Lower lobe of right lung (tissue), 2 donors: ENCODE data around the gene ADRB2. TPM values are rescaled to one million over a fixed set of nuclear protein-coding genes. Genes with fewer than 3 reads are reported as not detected.
"Not testable (repeated sequence)": the region's sequence is repeated elsewhere in the genome, so short reads cannot be mapped to it uniquely, and the experiment has no call there.

Experiments
- ATAC-seq, 2 donors: fragments of 200-7000 bp; cut with Tn5 transposase; one replicate each; pipeline ENCODE4 v1.9.1; 2020 to 2022; ENCODE audit warnings: mild to moderate bottlenecking in 2 of 2, moderate library complexity in 2 of 2
- DNase-seq: peaks from one replicate; pipeline ENCODE4 v3.0.0-alpha.2; 2020
- H3K27ac ChIP-seq: fragments of 200-600 bp; one replicate; pipeline ENCODE4 v1.8.0; 2022
- H3K27me3 ChIP-seq: fragments of 200-600 bp; one replicate; pipeline ENCODE4 v1.8.0; 2022; ENCODE audit warnings: low read depth
- H3K36me3 ChIP-seq: fragments of 200-600 bp; one replicate; pipeline ENCODE4 v1.8.0; 2022; ENCODE audit warnings: mild to moderate bottlenecking
- H3K4me1 ChIP-seq: fragments of 200-600 bp; one replicate; pipeline ENCODE4 v1.8.0; 2022
- H3K4me3 ChIP-seq: fragments of 200-600 bp; one replicate; pipeline ENCODE4 v1.8.0; 2022; ENCODE audit warnings: mild to moderate bottlenecking
- H3K9me3 ChIP-seq: fragments of 200-600 bp; one replicate; pipeline ENCODE4 v1.8.0; 2022
- intact Hi-C: fragments of 100-400 bp; cut with DNase I; formaldehyde crosslinking; loops from one replicate; pipeline ENCODE4 v1.11.0; 2022
- total RNA-seq: library from RNA; stranded (reverse); fragmentation: NEBNext Ultra II Directional; extraction: Animal tissue kit (Norgen Biotek cat#: 25700); gene quantifications from one replicate; pipeline ENCODE4 v1.2.1, GENCODE V29; 2021
- TF ChIP-seq, protein P1 (sequence below): fragments of 200-600 bp; IDR thresholded peaks from one replicate; pipeline ENCODE4 v1.8.0; 2022; ENCODE audit warnings: antibody characterized with exemption, mild to moderate bottlenecking
- donor health status: DM: no; HTN: yes; CAD: no; lungs with severe emphysema.

Gene ADRB2
- total RNA-seq, 1 donor from 2014 or later = 26.4 TPM

GRCh38 chr5:148796936-148797335, 29.5 kb upstream of the ADRB2 start:
- no peak for DNase-seq
- intact Hi-C loops = no loop called here

DNA sequence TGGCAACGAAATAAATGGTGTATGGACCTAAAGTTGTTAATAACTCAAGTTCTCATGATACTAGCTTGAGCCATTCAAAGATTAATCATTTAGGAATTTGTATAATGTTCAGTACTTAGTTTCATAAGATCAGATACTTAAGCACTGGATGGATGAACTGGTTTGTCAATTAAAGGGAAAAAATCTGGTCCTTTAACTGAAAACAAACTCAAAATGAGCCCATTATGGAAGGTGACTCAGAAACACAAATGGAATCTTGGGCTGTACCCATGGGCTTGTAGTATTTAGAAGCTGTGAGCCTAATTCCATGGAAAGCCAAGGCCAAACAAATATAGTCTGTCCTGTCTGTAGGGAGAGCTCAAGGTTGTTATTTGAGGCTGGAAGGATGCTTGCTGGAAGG, 27.6 kb upstream of the ADRB2 start:
- TF ChIP-seq, protein P1, sequence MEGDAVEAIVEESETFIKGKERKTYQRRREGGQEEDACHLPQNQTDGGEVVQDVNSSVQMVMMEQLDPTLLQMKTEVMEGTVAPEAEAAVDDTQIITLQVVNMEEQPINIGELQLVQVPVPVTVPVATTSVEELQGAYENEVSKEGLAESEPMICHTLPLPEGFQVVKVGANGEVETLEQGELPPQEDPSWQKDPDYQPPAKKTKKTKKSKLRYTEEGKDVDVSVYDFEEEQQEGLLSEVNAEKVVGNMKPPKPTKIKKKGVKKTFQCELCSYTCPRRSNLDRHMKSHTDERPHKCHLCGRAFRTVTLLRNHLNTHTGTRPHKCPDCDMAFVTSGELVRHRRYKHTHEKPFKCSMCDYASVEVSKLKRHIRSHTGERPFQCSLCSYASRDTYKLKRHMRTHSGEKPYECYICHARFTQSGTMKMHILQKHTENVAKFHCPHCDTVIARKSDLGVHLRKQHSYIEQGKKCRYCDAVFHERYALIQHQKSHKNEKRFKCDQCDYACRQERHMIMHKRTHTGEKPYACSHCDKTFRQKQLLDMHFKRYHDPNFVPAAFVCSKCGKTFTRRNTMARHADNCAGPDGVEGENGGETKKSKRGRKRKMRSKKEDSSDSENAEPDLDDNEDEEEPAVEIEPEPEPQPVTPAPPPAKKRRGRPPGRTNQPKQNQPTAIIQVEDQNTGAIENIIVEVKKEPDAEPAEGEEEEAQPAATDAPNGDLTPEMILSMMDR = no peak
- DNase-seq (no peak), ATAC-seq (no peak)
- H3K4me3 ChIP-seq = no peak overlapping the region
- no peaks in the 10 kb centered on the region for H3K4me1 ChIP-seq
- H3K27ac ChIP-seq = no peak overlapping the region
- intact Hi-C loops = no loop called here
- no peaks in the 10 kb centered on the region for H3K36me3 ChIP-seq
- H3K27me3 ChIP-seq = no peaks in the 10 kb centered on the region
- no peaks in the 10 kb centered on the region for H3K9me3 ChIP-seq

More at GRCh38 chr5:148796936-148797335, 29.5 kb upstream of the ADRB2 start:
- no peak for ATAC-seq
- TF ChIP-seq, protein P1 = no peak
- Histone ChIP-seq H3K4me1 (no peaks in the 10 kb centered on the region), H3K9me3 (no peaks in the 10 kb centered on the region), H3K27ac (no peak overlapping the region), H3K4me3 (no peak overlapping the region), H3K27me3 (no peaks in the 10 kb centered on the region), H3K36me3 (no peaks in the 10 kb centered on the region)

- intact Hi-C loops = no loop called here
- ATAC-seq (no peak), DNase-seq (no peak)
- Histone ChIP-seq H3K9me3 (no peaks in the 10 kb centered on the region), H3K27ac (no peak overlapping the region), H3K4me3 (no peak overlapping the region), H3K4me1 (no peaks in the 10 kb centered on the region), H3K36me3 (no peaks in the 10 kb centered on the region), H3K27me3 (no peaks in the 10 kb centered on the region)
- TF ChIP-seq, protein P1 = no peak
Measured at GRCh38 chr5:148799737-148800527, 26.5 kb upstream of the ADRB2 start.

GRCh38 chr5:148801682-148802276, 24.6 kb upstream of the ADRB2 start:
- no peak for ATAC-seq
- no peak overlapping the region for H3K27ac ChIP-seq

GRCh38 chr5:148803451-148803850, 23.0 kb upstream of the ADRB2 start:
- DNase-seq, H3K36me3 ChIP-seq, H3K27me3 ChIP-seq, intact Hi-C loops, H3K27ac ChIP-seq, H3K9me3 ChIP-seq, H3K4me3 ChIP-seq, ATAC-seq: not testable (repeated sequence)
- H3K4me1 ChIP-seq = peaks cover 34% of the 10 kb centered on the region

More at GRCh38 chr5:148801682-148802276, 24.6 kb upstream of the ADRB2 start:
- H3K36me3 ChIP-seq = no peaks in the 10 kb centered on the region
- H3K9me3 ChIP-seq = no peaks in the 10 kb centered on the region
- no peak overlapping the region for H3K4me3 ChIP-seq
- peaks cover 17% of the 10 kb centered on the region for H3K4me1 ChIP-seq
- TF ChIP-seq, protein P1 = no peak
- no peaks in the 10 kb centered on the region for H3K27me3 ChIP-seq
- DNase-seq = no peak
- intact Hi-C loops = no loop called here

GRCh38 chr5:148804393-148804792, 22.0 kb upstream of the ADRB2 start:
- H3K27ac ChIP-seq = no peak overlapping the region
- DNase-seq (no peak), ATAC-seq (no peak)
- intact Hi-C loops = no loop called here
- no peaks in the 10 kb centered on the region for H3K27me3 ChIP-seq
- H3K4me3 ChIP-seq = no peak overlapping the region
- H3K36me3 ChIP-seq = no peaks in the 10 kb centered on the region
- no peaks in the 10 kb centered on the region for H3K9me3 ChIP-seq
- H3K4me1 ChIP-seq = peaks cover 41% of the 10 kb centered on the region
- TF ChIP-seq, protein P1 = no peak
